Lung microvascular endothelial cell (primary cell): Measurements from ENCODE around the gene SLC35F3. TPM values are rescaled to one million over a fixed set of nuclear protein-coding genes. Genes with fewer than 3 reads are reported as not detected.
"Not testable (repeated sequence)": the region's sequence is repeated elsewhere in the genome, so short reads cannot be mapped to it uniquely, and the experiment has no call there.

Experiments
- DNase-seq, 2 donors: peaks; one replicate each; pipeline versions ENCODE4 v3.0.0 to v3.0.0-alpha.2; 2010; ENCODE audit warnings: low read depth in 2 of 2
- total RNA-seq: library from RNA; depleted of rRNA; stranded (reverse); fragments of >200 nt; gene quantifications from 2 replicates; pipeline ENCODE4 v1.2.1, GENCODE V29; 2014

SLC35F3 gene
- total RNA-seq, 1 donor from 2014 or later: not detected

- DNase-seq: peak in 1 of 2 donors; percentile 4
Measured at GRCh38 chr1:234188454-234188792, 283.9 kb downstream of the SLC35F3 start.

GRCh38 chr1:234197839-234198238 is 293.4 kb downstream of the SLC35F3 start:
- no peak for DNase-seq

GRCh38 chr1:234199476-234200127 is 295.1 kb downstream of the SLC35F3 start:
- DNase-seq: no peak

- no peak for DNase-seq
Measured at GRCh38 chr1:234200566-234200965, 296.1 kb downstream of the SLC35F3 start.

- DNase-seq: no peak
Measured at GRCh38 chr1:234201600-234201999, 297.1 kb downstream of the SLC35F3 start.

GRCh38 chr1:234205966-234206365 is 301.5 kb downstream of the SLC35F3 start:
- no peak for DNase-seq

- DNase-seq: peak in 1 of 2 donors; percentile 64
Measured at GRCh38 chr1:234206651-234207284, 302.3 kb downstream of the SLC35F3 start.

GRCh38 chr1:234208351-234208750 is 303.9 kb downstream of the SLC35F3 start:
- no peak for DNase-seq

- no peak for DNase-seq
Measured at GRCh38 chr1:234208791-234209190, 304.3 kb downstream of the SLC35F3 start.

GRCh38 chr1:234210429-234210828 is 306.0 kb downstream of the SLC35F3 start:
- not testable (repeated sequence) for DNase-seq

GRCh38 chr1:234211855-234212254 is 307.4 kb downstream of the SLC35F3 start:
- DNase-seq: not testable (repeated sequence)

GRCh38 chr1:234212764-234213657 is 308.5 kb downstream of the SLC35F3 start:
- DNase-seq: peak; percentile 6 to 44

- no peak for DNase-seq
Measured at GRCh38 chr1:234213658-234214128, 309.2 kb downstream of the SLC35F3 start.

- DNase-seq: peak in 1 of 2 donors; percentile 5
Measured at GRCh38 chr1:234214129-234214910, 309.8 kb downstream of the SLC35F3 start.

- no peak for DNase-seq
Measured at GRCh38 chr1:234214911-234215892, 310.7 kb downstream of the SLC35F3 start.

GRCh38 chr1:234216116-234216703 is 311.7 kb downstream of the SLC35F3 start:
- DNase-seq: no peak

GRCh38 chr1:234217316-234217840 is 312.9 kb downstream of the SLC35F3 start:
- no peak for DNase-seq

GRCh38 chr1:234218078-234218477 is 313.6 kb downstream of the SLC35F3 start:
- no peak for DNase-seq

- no peak for DNase-seq
Measured at GRCh38 chr1:234219711-234220110, 315.2 kb downstream of the SLC35F3 start.
